Right ventricle myocardium superior (tissue), 1 donor: ENCODE measurements around the gene RYR1. TPM values are rescaled to one million over a fixed set of nuclear protein-coding genes. Genes with fewer than 3 reads are reported as not detected.

Experiments used
- ATAC-seq: fragments of 200-7000 bp; cut with Tn5 transposase; one replicate; pipeline ENCODE4 v1.9.1; 2020; ENCODE audit warnings: mild to moderate bottlenecking; ENCODE audit not compliant: poor library complexity
- DNase-seq: peaks from one replicate; pipeline ENCODE4 v3.0.0-alpha.2; 2020
- intact Hi-C: fragments of 100-400 bp; cut with DNase I; formaldehyde crosslinking; loops from one replicate; pipeline ENCODE4 v1.11.2; 2022
- total RNA-seq: library from RNA; stranded (reverse); fragmentation: NEBNext Ultra II Directional; extraction: Animal tissue kit (Norgen Biotek cat#: 25700); gene quantifications from one replicate; pipeline ENCODE4 v1.2.1, GENCODE V29; 2021
- donor health status: DM: no; HTN: yes; CAD: no; lungs with severe emphysema.

Gene RYR1
- total RNA-seq, 1 donor from 2014 or later: 0.73 TPM

DNA sequence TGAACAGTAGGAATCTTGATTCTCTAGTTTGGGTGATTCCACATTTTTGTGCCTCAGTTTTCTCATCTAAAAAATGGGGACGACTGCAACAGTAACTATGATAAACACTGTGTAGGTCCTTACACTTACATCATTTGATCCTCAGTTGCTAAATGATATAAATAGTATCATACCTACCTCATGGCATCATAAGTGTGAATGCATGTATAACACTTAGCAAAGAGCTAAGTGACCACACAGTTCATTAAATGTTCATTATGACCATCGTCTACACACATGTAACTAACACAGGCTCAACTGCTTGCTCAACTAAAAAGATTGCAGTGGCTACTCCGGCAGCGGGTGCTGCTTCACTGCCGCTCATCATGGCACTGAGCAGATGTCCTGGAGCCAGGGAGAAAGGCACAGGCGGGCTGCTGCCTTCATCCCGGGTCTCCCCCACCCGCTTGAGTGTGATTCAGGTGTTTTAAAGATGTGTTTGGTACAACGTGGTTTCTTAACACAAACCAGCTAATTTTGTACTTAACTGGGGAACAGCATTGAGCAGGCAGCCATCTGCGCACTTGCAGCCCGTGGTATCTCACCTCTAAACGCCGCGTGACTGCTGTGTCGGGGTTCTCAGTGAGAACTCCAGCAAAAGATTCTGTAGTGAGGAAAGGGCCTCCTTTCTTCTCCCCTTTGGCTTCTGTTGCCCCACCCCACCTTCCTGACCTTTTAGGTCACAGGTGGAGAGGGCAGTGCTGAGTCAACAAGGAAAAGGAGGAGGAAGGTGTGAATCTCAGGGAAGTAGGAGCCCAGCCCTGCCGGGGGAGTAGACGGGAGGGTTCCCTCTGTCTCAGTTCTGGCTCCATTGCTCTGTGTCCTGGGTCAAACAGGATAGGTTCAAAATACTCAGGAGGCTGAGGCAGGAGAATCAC lies 202.2 kb downstream of the RYR1 start:
- DNase-seq (no peak), ATAC-seq (no peak)
- intact Hi-C loops: loop anchor here (10.0 kb wide), 1 partner anchor 209 kb away; the partner anchor contains the start of gene HNRNPL

Other genes with a start within 250 kb of the RYR1 start
- not detected for gene DPF1, start 209.5 kb upstream of the RYR1 start, total RNA-seq
- 31.1 TPM for gene PPP1R14A, start 177.3 kb upstream of the RYR1 start, total RNA-seq
- gene SPINT2, start 169.1 kb upstream of the RYR1 start, total RNA-seq: 8.7 TPM
- gene C19orf33, start 129.4 kb upstream of the RYR1 start, total RNA-seq: 5.6 TPM
- gene YIF1B, start 117.7 kb upstream of the RYR1 start, total RNA-seq: 31.3 TPM
- gene KCNK6, start 113.8 kb upstream of the RYR1 start, total RNA-seq: 4.7 TPM
- gene CATSPERG, start 97.9 kb upstream of the RYR1 start, total RNA-seq: 0.86 TPM
- 299 TPM for gene PSMD8, start 59.1 kb upstream of the RYR1 start, total RNA-seq
- gene GGN, start 45.7 kb upstream of the RYR1 start, total RNA-seq: 0.27 TPM
- 0.40 TPM for gene SPRED3, start 45.0 kb upstream of the RYR1 start, total RNA-seq
- 10.5 TPM for gene FAM98C, start 30.6 kb upstream of the RYR1 start, total RNA-seq
- gene RASGRP4, start 7.5 kb upstream of the RYR1 start, total RNA-seq: 1.8 TPM
- 1.3 TPM for gene MAP4K1, start 184.3 kb downstream of the RYR1 start, total RNA-seq
- 644 TPM for gene EIF3K, start 185.5 kb downstream of the RYR1 start, total RNA-seq
- 125 TPM for gene ACTN4, start 214.0 kb downstream of the RYR1 start, total RNA-seq